DMS79 treated with DMSO at 0.1 percent for 48 hours (cell line): ENCODE measurements around the gene DIO3.

Source experiments
- DNase-seq: peaks from one replicate; lab custom pipeline; 2025; lab: John Stamatoyannopoulos, UW

The DIO3 gene

GRCh38 chr14:101583006-101583714 is 21.9 kb downstream of the DIO3 start:
- no peak for DNase-seq

- DNase-seq, result no peak
Measured at GRCh38 chr14:101583715-101584054, 22.4 kb downstream of the DIO3 start.

GRCh38 chr14:101584055-101584859 is 23.0 kb downstream of the DIO3 start:
- no peak for DNase-seq

GRCh38 chr14:101585211-101585610 is 23.9 kb downstream of the DIO3 start:
- no peak for DNase-seq

- DNase-seq, result no peak
Measured at GRCh38 chr14:101586531-101587430, 25.5 kb downstream of the DIO3 start.

- DNase-seq, result no peak
Measured at GRCh38 chr14:101587441-101587911, 26.2 kb downstream of the DIO3 start.

- DNase-seq, result no peak
Measured at GRCh38 chr14:101588286-101588975, 27.1 kb downstream of the DIO3 start.

GRCh38 chr14:101588990-101589389 is 27.7 kb downstream of the DIO3 start:
- no peak for DNase-seq

- no peak for DNase-seq
Measured at GRCh38 chr14:101589486-101590015, 28.3 kb downstream of the DIO3 start.

GRCh38 chr14:101590062-101590461 is 28.8 kb downstream of the DIO3 start:
- DNase-seq, result no peak

- no peak for DNase-seq
Measured at GRCh38 chr14:101590616-101591015, 29.3 kb downstream of the DIO3 start.

- no peak for DNase-seq
Measured at GRCh38 chr14:101591121-101591520, 29.8 kb downstream of the DIO3 start.

GRCh38 chr14:101591582-101591981 is 30.3 kb downstream of the DIO3 start:
- no peak for DNase-seq

GRCh38 chr14:101593411-101594238 is 32.3 kb downstream of the DIO3 start:
- no peak for DNase-seq

- no peak for DNase-seq
Measured at GRCh38 chr14:101594511-101595148, 33.3 kb downstream of the DIO3 start.

GRCh38 chr14:101595349-101595748 is 34.1 kb downstream of the DIO3 start:
- DNase-seq, result no peak

- DNase-seq, result no peak
Measured at GRCh38 chr14:101595887-101596721, 34.8 kb downstream of the DIO3 start.

GRCh38 chr14:101596742-101597141 is 35.4 kb downstream of the DIO3 start:
- DNase-seq, result no peak

- no peak for DNase-seq
Measured at GRCh38 chr14:101598159-101598558, 36.9 kb downstream of the DIO3 start.
